Measurements from ENCODE around the gene MIP.

Gene MIP

DNA sequence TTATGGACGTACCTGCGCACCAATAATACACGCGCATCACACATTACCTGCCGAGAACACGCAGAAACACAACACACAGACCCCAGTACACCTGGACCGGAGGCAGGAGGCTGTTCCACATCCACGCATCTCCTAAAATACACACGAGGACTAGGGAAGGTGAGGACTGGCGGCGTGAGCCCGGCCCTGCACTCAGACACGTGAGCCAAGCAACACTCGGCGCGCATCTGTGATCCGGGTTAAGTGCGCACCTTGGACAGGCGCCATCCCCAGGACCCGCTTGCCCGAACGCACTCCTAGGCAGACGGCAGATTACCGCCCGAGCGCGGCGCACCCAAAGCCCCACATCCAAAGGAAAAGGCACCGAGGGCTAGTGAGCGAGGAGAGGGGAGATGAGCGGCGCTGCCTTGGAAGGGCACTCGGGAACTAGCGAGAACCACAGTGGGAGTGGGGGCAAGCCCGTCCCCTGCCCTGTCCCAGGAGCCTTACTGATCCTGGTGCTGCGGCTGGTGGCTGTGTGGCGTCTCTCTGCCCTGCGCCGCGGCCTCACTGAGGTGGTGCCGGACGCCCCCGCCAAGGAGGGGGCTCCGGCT lies 33.1 kb upstream of the MIP start:
- DNase-seq (ENCODE audit: low read depth), result peak; percentile 10
- TF ChIP-seq, protein P1, sequence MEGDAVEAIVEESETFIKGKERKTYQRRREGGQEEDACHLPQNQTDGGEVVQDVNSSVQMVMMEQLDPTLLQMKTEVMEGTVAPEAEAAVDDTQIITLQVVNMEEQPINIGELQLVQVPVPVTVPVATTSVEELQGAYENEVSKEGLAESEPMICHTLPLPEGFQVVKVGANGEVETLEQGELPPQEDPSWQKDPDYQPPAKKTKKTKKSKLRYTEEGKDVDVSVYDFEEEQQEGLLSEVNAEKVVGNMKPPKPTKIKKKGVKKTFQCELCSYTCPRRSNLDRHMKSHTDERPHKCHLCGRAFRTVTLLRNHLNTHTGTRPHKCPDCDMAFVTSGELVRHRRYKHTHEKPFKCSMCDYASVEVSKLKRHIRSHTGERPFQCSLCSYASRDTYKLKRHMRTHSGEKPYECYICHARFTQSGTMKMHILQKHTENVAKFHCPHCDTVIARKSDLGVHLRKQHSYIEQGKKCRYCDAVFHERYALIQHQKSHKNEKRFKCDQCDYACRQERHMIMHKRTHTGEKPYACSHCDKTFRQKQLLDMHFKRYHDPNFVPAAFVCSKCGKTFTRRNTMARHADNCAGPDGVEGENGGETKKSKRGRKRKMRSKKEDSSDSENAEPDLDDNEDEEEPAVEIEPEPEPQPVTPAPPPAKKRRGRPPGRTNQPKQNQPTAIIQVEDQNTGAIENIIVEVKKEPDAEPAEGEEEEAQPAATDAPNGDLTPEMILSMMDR (conservative IDR thresholded peaks at IDR 0.05; ENCODE audit: low read depth, low read length), result no peak
- H3K4me3 ChIP-seq (ENCODE audit: low read depth, low read length), result peak overlapping the region; percentile 48

DNA sequence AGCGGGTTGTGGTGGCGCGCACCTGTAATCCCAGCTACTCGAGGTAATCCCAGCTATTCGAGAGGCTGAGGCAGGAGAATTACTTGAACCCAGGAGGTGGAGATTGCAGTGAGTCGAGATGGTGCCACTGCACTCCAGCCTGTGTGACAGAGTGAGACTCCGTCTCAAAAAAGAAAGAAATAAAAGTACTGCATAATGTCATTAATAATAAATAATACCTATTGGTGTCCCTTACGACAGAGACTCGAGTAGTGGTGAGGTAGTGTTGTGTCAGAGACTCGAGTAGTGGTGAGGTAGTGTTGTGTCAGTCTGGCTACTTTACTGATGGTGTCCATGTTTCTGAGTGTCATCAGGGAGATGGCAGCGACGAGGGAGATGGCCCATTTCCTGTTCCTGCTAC lies 32.2 kb upstream of the MIP start:
- TF ChIP-seq, protein P1 (conservative IDR thresholded peaks at IDR 0.05; ENCODE audit: low read depth, low read length), result no peak
- no peak overlapping the region for H3K4me3 ChIP-seq (ENCODE audit: low read depth, low read length)
- DNase-seq (ENCODE audit: low read depth), result no peak

DNA sequence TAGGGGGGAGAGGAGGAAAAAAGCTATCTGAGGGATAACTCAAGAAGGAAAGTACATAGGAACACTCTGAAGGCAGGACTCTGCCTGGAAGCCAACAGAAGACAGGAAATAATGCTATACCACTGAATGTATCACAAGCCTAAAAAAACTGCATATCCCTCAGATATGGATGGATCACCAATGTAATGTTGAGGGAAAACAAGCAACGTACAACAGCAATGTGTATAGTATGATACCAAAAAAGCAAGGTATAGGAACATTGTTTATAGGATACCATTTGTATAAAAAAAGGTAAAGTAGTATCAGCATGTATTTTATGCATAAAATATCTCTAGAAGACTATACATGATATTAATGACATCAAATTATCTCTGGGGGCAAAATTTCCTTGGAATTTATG lies 30.1 kb upstream of the MIP start:
- TF ChIP-seq, protein P1 (conservative IDR thresholded peaks at IDR 0.05; ENCODE audit: low read depth, low read length), result no peak
- DNase-seq (ENCODE audit: low read depth), result no peak
- no peak overlapping the region for H3K4me3 ChIP-seq (ENCODE audit: low read depth, low read length)

DNA sequence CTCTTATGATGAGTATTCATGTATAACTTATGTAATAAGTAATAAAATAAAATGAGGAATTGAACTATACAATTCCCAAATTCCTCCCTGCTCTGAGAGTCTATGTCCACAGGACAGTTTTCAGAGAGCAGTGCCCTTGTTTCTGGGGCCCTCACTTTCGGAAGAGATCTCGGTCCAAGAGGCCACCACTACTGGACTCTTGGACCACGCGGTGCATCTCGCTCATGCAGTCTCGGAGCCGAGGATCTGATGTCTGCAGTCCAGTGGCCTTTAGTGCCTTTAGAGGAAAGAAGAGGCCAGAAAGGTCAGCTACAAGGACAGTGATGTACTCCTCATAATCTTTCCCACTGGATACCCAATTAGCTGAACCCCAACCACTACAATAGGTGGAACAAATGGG lies 25.2 kb upstream of the MIP start:
- H3K4me3 ChIP-seq (ENCODE audit: low read depth, low read length), result no peak overlapping the region
- TF ChIP-seq, protein P1 (conservative IDR thresholded peaks at IDR 0.05; ENCODE audit: low read depth, low read length), result no peak
- DNase-seq (ENCODE audit: low read depth), result no peak

DNA sequence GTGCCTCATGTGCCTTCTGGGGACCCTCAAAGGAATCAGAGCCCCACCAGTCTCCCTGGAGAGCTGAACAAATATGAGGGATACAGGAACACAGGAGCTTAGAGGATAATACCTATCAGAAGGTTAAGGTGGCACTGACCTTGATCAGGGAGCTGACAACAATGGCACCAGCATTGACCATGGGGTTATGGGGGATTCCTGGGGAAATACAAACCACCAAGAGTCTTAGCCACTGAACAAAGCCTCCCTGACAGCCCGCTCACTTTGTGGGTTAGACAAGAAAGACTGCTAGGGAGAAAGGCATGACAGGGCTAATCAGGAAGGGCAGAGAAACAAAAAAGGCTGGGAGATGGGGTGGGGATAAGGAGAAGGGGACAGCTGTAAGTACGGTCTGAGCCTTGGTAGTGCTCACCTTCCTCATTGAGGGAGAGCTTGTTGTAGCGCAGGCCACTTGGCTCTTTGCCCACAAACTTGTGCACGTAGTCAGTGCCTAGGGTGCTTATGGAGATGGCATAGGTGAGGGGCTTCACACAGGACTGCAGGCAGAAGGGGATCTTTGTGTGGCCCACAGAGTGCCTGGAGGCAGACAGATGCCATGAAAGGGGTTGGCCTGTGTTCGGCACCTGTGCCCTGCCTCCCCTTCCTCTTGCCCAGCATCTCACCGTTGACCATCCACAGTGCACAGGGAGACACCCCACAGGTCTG lies 23.2 kb upstream of the MIP start:
- H3K4me3 ChIP-seq (ENCODE audit: low read depth, low read length), result no peak overlapping the region
- TF ChIP-seq, protein P1 (conservative IDR thresholded peaks at IDR 0.05; ENCODE audit: low read depth, low read length), result no peak
- no peak for DNase-seq (ENCODE audit: low read depth)

DNA sequence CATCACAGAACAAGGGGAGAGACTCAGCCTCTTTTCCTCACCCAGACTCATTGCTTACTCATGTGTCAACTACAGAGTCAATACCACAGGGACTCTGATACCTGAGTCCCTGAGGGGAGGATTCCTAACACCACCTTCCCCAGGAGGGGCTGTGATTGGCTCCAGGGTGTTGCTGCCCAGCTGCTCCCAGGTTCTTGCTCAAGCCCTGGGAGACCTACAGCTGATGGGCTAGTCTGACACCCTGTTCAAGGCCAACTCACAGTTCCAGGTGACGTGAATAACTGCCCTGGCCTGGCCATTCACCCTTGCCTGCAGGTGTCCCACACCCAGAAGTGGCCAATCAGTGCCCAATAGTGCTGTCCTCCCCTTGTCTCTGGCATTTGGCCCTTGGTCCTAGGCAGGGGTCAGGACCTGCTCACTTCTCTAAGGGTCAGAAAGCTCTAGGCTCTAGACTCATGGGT lies 22.5 kb upstream of the MIP start:
- no peak for DNase-seq (ENCODE audit: low read depth)
- TF ChIP-seq, protein P1 (conservative IDR thresholded peaks at IDR 0.05; ENCODE audit: low read depth, low read length), result no peak
- H3K4me3 ChIP-seq (ENCODE audit: low read depth, low read length), result no peak overlapping the region

DNA sequence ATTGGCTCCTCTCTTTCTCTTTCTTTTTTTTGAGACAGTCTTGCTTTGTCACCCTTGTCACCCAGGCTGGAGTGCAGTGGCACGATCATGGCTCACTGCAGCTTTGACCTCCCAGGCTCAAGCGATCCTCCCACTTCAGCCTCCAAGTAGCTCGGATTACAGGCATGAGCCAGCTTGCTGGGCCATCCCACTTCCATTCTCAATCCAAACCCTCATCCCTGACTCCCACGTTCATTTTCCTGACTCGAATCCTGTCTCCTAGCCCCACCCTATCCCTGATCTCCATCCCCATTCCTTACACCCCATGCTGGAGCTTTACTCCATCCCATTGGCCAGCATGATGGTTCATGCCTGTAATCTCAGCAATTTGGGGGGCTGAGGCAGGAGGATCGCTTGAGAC lies 21.7 kb upstream of the MIP start:
- TF ChIP-seq, protein P1 (conservative IDR thresholded peaks at IDR 0.05; ENCODE audit: low read depth, low read length), result no peak
- no peak for DNase-seq (ENCODE audit: low read depth)
- no peak overlapping the region for H3K4me3 ChIP-seq (ENCODE audit: low read depth, low read length)
